ENCODE measurements around the gene FLNB.

The FLNB gene

GRCh38 chr3:58062472-58062871, 54.2 kb downstream of the FLNB start:
- ATAC-seq = peak; percentile 74
- peak; percentile 41 for TF ChIP-seq ISL1 (CRISPR knock-in tag; IDR thresholded peaks at IDR 0.05)
- TF ChIP-seq TCF4 (CRISPR knock-in tag; IDR thresholded peaks at IDR 0.05; ENCODE audit: borderline replicate concordance) = peak; percentile 85; the same call in 1 of the 2 replicates
- no peak for TF ChIP-seq GLIS3 (CRISPR knock-in tag; IDR thresholded peaks at IDR 0.05)
- TF ChIP-seq RARB (CRISPR knock-in tag; IDR thresholded peaks at IDR 0.05) = no peak
- no peak for TF ChIP-seq ZFP3 (CRISPR knock-in tag; IDR thresholded peaks at IDR 0.05)
- 0 out of 2 replicates have a peak, but pooled peaks have one; percentile 15 for TF ChIP-seq ZNF70 (CRISPR knock-in tag; IDR thresholded peaks at IDR 0.05)
- 0 out of 2 replicates have a peak, but pooled peaks have one; percentile 26 for TF ChIP-seq TOX (CRISPR knock-in tag; IDR thresholded peaks at IDR 0.05; ENCODE audit: borderline replicate concordance)
- no peak for TF ChIP-seq CSDC2 (CRISPR knock-in tag; IDR thresholded peaks at IDR 0.05)
- peak; percentile 71 for TF ChIP-seq TSHZ2 (CRISPR knock-in tag; IDR thresholded peaks at IDR 0.05)
- no peak for TF ChIP-seq ESRRG (CRISPR knock-in tag; IDR thresholded peaks at IDR 0.05)
- 0 out of 2 replicates have a peak, but pooled peaks have one; percentile 55 for TF ChIP-seq PATZ1 (CRISPR knock-in tag; IDR thresholded peaks at IDR 0.05; ENCODE audit: borderline replicate concordance)

GRCh38 chr3:58063022-58063815, 55.0 kb downstream of the FLNB start:
- ATAC-seq = peak; percentile 28
- TF ChIP-seq PATZ1 (CRISPR knock-in tag; IDR thresholded peaks at IDR 0.05; ENCODE audit: borderline replicate concordance) = no peak
- no peak for TF ChIP-seq ZNF8 (CRISPR knock-in tag; IDR thresholded peaks at IDR 0.05)
- no peak for TF ChIP-seq OSR1 (CRISPR knock-in tag; IDR thresholded peaks at IDR 0.05)
- no peak for TF ChIP-seq CREB5 (CRISPR knock-in tag; IDR thresholded peaks at IDR 0.05; ENCODE audit: low read depth)
- TF ChIP-seq CSDC2 (CRISPR knock-in tag; IDR thresholded peaks at IDR 0.05) = no peak

GRCh38 chr3:58064923-58065638, 56.9 kb downstream of the FLNB start:
- no peak for ATAC-seq
- TF ChIP-seq PPARA (CRISPR knock-in tag; IDR thresholded peaks at IDR 0.05; ENCODE audit: borderline replicate concordance) (no peak), GLIS3 (CRISPR knock-in tag; IDR thresholded peaks at IDR 0.05) (no peak), ZNF8 (CRISPR knock-in tag; IDR thresholded peaks at IDR 0.05) (no peak), CSDC2 (CRISPR knock-in tag; IDR thresholded peaks at IDR 0.05) (no peak), TOX (CRISPR knock-in tag; IDR thresholded peaks at IDR 0.05; ENCODE audit: borderline replicate concordance) (no peak), OSR1 (CRISPR knock-in tag; IDR thresholded peaks at IDR 0.05) (no peak), CREB5 (CRISPR knock-in tag; IDR thresholded peaks at IDR 0.05; ENCODE audit: low read depth) (no peak), TCF4 (CRISPR knock-in tag; IDR thresholded peaks at IDR 0.05; ENCODE audit: borderline replicate concordance) (no peak), ZNF565 (CRISPR knock-in tag; conservative IDR thresholded peaks at IDR 0.05; ENCODE audit: low read depth) (no peak), TSHZ2 (CRISPR knock-in tag; IDR thresholded peaks at IDR 0.05) (no peak), CSRNP3 (CRISPR knock-in tag; IDR thresholded peaks at IDR 0.05) (no peak)

Data from SK-N-SH treated with all-trans-retinoic acid at 6 μM for 48 hours (cell line).